ENCODE data around the gene C3orf70.

The C3orf70 gene

GRCh38 chr3:185065059-185065458 lies 87.8 kb downstream of the C3orf70 start:
- DNase-seq (ENCODE audit: low read depth in 1 of 2, low spot score in 1 of 2) = no peak
- no peak overlapping the region for H3K27ac ChIP-seq (replicated peaks)
- TF ChIP-seq REST (IDR thresholded peaks at IDR 0.05; ENCODE audit: insufficient replicate concordance, low read depth) (no peak), GABPA (IDR thresholded peaks at IDR 0.05; ENCODE audit: low read depth) (no peak), CTCF (IDR thresholded peaks at IDR 0.05; ENCODE audit: insufficient read depth, low read length) (no peak), POLR2AphosphoS5 (IDR thresholded peaks at IDR 0.05; ENCODE audit: low read depth) (no peak), SPI1 (IDR thresholded peaks at IDR 0.05; ENCODE audit: borderline replicate concordance, low read depth) (no peak)
- H3K4me3 ChIP-seq (replicated peaks; ENCODE audit: insufficient read depth, low read length) = no peak overlapping the region
- H3K27me3 ChIP-seq (ENCODE audit: insufficient read depth, poor library complexity, severe bottlenecking) = no peaks in the 10 kb centered on the region

GRCh38 chr3:185063431-185063830 lies 89.4 kb downstream of the C3orf70 start:
- TF ChIP-seq POLR2AphosphoS5 (IDR thresholded peaks at IDR 0.05; ENCODE audit: low read depth) (no peak), SPI1 (IDR thresholded peaks at IDR 0.05; ENCODE audit: borderline replicate concordance, low read depth) (no peak), REST (IDR thresholded peaks at IDR 0.05; ENCODE audit: insufficient replicate concordance, low read depth) (no peak), CTCF (IDR thresholded peaks at IDR 0.05; ENCODE audit: insufficient read depth, low read length) (no peak), GABPA (IDR thresholded peaks at IDR 0.05; ENCODE audit: low read depth) (no peak)
- no peak overlapping the region for H3K27ac ChIP-seq (replicated peaks)
- no peaks in the 10 kb centered on the region for H3K27me3 ChIP-seq (ENCODE audit: insufficient read depth, poor library complexity, severe bottlenecking)
- DNase-seq (ENCODE audit: low read depth in 1 of 2, low spot score in 1 of 2) = no peak
- H3K4me3 ChIP-seq (replicated peaks; ENCODE audit: insufficient read depth, low read length) = no peak overlapping the region

GRCh38 chr3:185062191-185062590 lies 90.7 kb downstream of the C3orf70 start:
- Histone ChIP-seq H3K4me3 (replicated peaks; ENCODE audit: insufficient read depth, low read length) (no peak overlapping the region), H3K27ac (replicated peaks) (no peak overlapping the region), H3K27me3 (ENCODE audit: insufficient read depth, poor library complexity, severe bottlenecking) (no peaks in the 10 kb centered on the region)
- TF ChIP-seq POLR2AphosphoS5 (IDR thresholded peaks at IDR 0.05; ENCODE audit: low read depth) (no peak), SPI1 (IDR thresholded peaks at IDR 0.05; ENCODE audit: borderline replicate concordance, low read depth) (no peak), REST (IDR thresholded peaks at IDR 0.05; ENCODE audit: insufficient replicate concordance, low read depth) (no peak), GABPA (IDR thresholded peaks at IDR 0.05; ENCODE audit: low read depth) (no peak), CTCF (IDR thresholded peaks at IDR 0.05; ENCODE audit: insufficient read depth, low read length) (no peak)
- DNase-seq (ENCODE audit: low read depth in 1 of 2, low spot score in 1 of 2) = no peak
